Measurements from ENCODE around the gene PKHD1.

DNA sequence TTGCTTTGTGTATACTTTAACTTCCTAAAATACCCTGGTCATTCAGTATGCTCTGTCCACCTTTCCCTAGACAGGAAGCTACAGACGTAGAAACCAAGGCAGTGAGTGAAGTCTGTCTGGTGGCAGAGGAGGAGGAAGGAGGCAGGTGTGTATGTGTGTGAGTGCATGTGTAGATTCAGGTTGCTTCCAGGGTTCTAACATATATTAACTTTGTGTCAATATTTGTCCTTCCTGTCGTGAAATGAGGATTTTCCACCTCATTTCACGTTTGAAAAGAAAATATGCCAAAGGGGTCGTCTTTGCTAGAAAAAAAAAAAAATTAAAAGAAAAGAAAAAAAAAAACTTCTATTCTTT is 411.5 kb downstream of the PKHD1 start:
- TF ChIP-seq CTCF (IDR thresholded peaks at IDR 0.05) (no peak), EZH2 (IDR thresholded peaks at IDR 0.05; ENCODE audit: borderline replicate concordance, insufficient read depth, low read depth, low read length, poor library complexity, severe bottlenecking) (no peak)

Measured in B cell (primary cell).